Activated CD4-positive, alpha-beta T cell treated with anti-CD3 and anti-CD28 coated beads for 1 hour (primary cell): ENCODE data around the gene TNKS1BP1.

Experiments used
- DNase-seq: peaks from one replicate; pipeline ENCODE4 v3.0.0-alpha.2; 2020

The TNKS1BP1 gene

GRCh38 chr11:57251037-57251436, 73.7 kb downstream of the TNKS1BP1 start:
- DNase-seq, result no peak
